ENCODE measurements around the gene ALCAM. TPM values are rescaled to one million over a fixed set of nuclear protein-coding genes. Genes with fewer than 3 reads are reported as not detected.

Gene ALCAM
- polyA plus RNA-seq, 1 experiment = 275 TPM

- no peaks in the 10 kb centered on the region for H3K9me3 ChIP-seq (ENCODE audit: control insufficient read depth, insufficient read depth, low read length)
- H3K27ac ChIP-seq (ENCODE audit: low read depth, low read length) = no peak overlapping the region
- no peak for DNase-seq (ENCODE audit: low read depth, low spot score)
- no peaks in the 10 kb centered on the region for H3K27me3 ChIP-seq (ENCODE audit: control insufficient read depth, insufficient read depth, low read length)
- ChIA-PET CTCF (no interaction called here), POLR2A (no interaction called here)
- H3K4me3 ChIP-seq (ENCODE audit: low read depth, low read length) = no peak overlapping the region
- TF ChIP-seq, protein P1, sequence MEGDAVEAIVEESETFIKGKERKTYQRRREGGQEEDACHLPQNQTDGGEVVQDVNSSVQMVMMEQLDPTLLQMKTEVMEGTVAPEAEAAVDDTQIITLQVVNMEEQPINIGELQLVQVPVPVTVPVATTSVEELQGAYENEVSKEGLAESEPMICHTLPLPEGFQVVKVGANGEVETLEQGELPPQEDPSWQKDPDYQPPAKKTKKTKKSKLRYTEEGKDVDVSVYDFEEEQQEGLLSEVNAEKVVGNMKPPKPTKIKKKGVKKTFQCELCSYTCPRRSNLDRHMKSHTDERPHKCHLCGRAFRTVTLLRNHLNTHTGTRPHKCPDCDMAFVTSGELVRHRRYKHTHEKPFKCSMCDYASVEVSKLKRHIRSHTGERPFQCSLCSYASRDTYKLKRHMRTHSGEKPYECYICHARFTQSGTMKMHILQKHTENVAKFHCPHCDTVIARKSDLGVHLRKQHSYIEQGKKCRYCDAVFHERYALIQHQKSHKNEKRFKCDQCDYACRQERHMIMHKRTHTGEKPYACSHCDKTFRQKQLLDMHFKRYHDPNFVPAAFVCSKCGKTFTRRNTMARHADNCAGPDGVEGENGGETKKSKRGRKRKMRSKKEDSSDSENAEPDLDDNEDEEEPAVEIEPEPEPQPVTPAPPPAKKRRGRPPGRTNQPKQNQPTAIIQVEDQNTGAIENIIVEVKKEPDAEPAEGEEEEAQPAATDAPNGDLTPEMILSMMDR (IDR thresholded peaks at IDR 0.05; ENCODE audit: low read depth, low read length) = no peak
These were observed 247.8 kb downstream of the ALCAM start for GRCh38 chr3:105614288-105615030.

DNA sequence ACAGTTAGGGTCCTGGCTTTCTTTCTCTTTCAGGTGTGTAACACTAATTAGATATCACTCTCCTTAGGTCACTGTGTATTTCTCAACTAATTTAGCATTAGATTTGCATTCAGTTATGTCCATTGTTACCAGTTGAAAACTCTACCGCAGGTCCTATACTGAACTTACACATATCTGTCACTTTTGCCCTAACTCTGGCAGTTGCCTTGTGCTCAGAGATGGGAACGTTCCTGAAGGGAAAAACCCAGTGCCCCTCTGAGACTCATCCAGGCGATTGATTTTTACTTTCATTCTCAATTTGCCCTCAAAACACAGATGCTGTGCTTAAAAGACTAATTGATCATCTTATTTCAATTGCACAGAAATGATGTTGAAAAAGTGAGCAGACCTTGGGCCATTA, 249.1 kb downstream of the ALCAM start:
- H3K27ac ChIP-seq (ENCODE audit: low read depth, low read length) = no peak overlapping the region
- POLR2A ChIA-PET = no interaction called here
- CTCF ChIA-PET = no interaction called here
- H3K9me3 ChIP-seq (ENCODE audit: control insufficient read depth, insufficient read depth, low read length) = no peaks in the 10 kb centered on the region
- TF ChIP-seq, protein P1 (IDR thresholded peaks at IDR 0.05; ENCODE audit: low read depth, low read length) = no peak
- H3K27me3 ChIP-seq (ENCODE audit: control insufficient read depth, insufficient read depth, low read length) = no peaks in the 10 kb centered on the region
- no peak overlapping the region for H3K4me3 ChIP-seq (ENCODE audit: low read depth, low read length)
- DNase-seq (ENCODE audit: low read depth, low spot score) = no peak

- CTCF ChIA-PET = no interaction called here
- Histone ChIP-seq H3K4me3 (ENCODE audit: low read depth, low read length) (no peak overlapping the region), H3K27me3 (ENCODE audit: control insufficient read depth, insufficient read depth, low read length) (no peaks in the 10 kb centered on the region), H3K27ac (ENCODE audit: low read depth, low read length) (no peak overlapping the region), H3K9me3 (ENCODE audit: control insufficient read depth, insufficient read depth, low read length) (no peaks in the 10 kb centered on the region)
- no peak for DNase-seq (ENCODE audit: low read depth, low spot score)
- POLR2A ChIA-PET = no interaction called here
- TF ChIP-seq, protein P1 (IDR thresholded peaks at IDR 0.05; ENCODE audit: low read depth, low read length) = no peak
These were observed 249.8 kb downstream of the ALCAM start for GRCh38 chr3:105616374-105617121.

DNA sequence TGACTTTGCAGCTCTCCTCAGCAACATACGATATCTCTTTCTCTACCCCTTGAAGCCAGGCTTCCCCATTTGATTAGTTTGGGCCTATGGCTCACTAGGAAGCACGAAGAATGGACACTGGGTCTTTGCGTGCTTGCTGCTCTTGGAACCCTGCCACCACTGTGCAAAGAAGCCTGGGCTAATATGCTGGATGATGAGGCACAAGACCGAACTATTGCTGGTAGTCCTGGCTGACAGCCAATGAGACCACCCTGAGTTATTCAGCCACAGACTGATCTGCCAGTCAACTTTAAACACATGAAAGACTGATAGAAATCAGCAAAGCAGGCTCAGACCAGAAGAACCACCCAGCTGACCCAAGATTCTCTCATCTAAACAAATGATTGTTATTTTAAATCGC, 251.8 kb downstream of the ALCAM start:
- no peak for DNase-seq (ENCODE audit: low read depth, low spot score)
- Histone ChIP-seq H3K4me3 (ENCODE audit: low read depth, low read length) (no peak overlapping the region), H3K9me3 (ENCODE audit: control insufficient read depth, insufficient read depth, low read length) (no peaks in the 10 kb centered on the region), H3K27me3 (ENCODE audit: control insufficient read depth, insufficient read depth, low read length) (no peaks in the 10 kb centered on the region), H3K27ac (ENCODE audit: low read depth, low read length) (no peak overlapping the region)
- CTCF ChIA-PET = no interaction called here
- POLR2A ChIA-PET = no interaction called here
- TF ChIP-seq, protein P1 (IDR thresholded peaks at IDR 0.05; ENCODE audit: low read depth, low read length) = no peak

DNA sequence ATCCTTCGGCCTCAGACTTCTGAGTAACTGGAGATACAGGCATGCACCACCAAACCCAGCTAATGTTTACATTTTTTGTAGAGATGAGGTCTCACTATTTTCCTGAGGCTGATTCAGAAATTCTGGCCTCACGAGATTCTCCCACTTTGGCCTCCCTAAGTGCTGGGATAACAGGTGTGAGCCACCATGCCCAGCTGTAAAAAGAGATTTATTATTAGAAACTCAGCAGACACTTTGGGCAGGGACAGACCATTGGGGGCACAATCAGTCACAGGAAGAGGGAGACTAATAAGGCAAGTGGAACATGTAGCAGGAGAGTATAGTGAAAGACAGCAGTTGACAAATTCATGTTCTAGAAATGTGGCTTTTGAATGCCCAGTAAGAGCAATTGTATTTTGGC, 252.9 kb downstream of the ALCAM start:
- Histone ChIP-seq H3K4me3 (ENCODE audit: low read depth, low read length) (no peak overlapping the region), H3K27ac (ENCODE audit: low read depth, low read length) (no peak overlapping the region), H3K27me3 (ENCODE audit: control insufficient read depth, insufficient read depth, low read length) (no peaks in the 10 kb centered on the region), H3K9me3 (ENCODE audit: control insufficient read depth, insufficient read depth, low read length) (no peaks in the 10 kb centered on the region)
- ChIA-PET CTCF (no interaction called here), POLR2A (no interaction called here)
- DNase-seq (ENCODE audit: low read depth, low spot score) = no peak
- TF ChIP-seq, protein P1 (IDR thresholded peaks at IDR 0.05; ENCODE audit: low read depth, low read length) = no peak
